Uterus (tissue), 2 donors: ENCODE measurements around the gene EPB41.

Experiments
- POLR2A ChIP-seq, 2 donors: fragments of 450-650 bp; IDR thresholded peaks; one replicate each; pipeline ENCODE4 v1.6.1; 2016; ENCODE audit warnings: antibody characterized with exemption in 2 of 2, mild to moderate bottlenecking in 1 of 2, moderate library complexity in 1 of 2
- TF ChIP-seq, protein P1 (sequence below), 4 experiments: fragments of 200-600 bp in 2 of 4; fragments of 450-650 bp in 2 of 4; sonication (generic) in 2 of 4; IDR thresholded peaks; one replicate each; pipeline ENCODE4 v1.5.1; 2016 to 2019; ENCODE audit warnings: antibody characterized with exemption in 4 of 4, mild to moderate bottlenecking in 2 of 4, moderate library complexity in 1 of 4

DNA sequence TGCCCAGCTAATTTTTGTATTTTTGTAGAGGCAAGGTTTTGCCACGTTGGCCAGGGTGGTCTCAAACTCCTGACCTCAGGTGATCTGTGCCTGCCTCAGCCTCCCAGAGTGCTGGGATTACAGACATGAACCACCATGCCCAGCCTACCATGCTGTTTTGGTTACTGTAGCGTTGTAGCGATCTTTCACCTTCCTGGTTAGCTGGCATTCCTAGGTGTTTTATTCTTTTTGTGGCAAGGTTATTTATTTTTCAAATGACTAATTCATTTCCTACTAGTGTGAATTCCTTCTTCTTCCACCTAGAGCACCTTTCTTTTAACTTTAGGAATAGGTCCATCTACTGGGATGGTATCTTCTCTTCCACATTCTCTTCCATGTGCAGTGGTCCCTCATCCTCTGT lies 180.1 kb downstream of the EPB41 start:
- TF ChIP-seq, protein P1, sequence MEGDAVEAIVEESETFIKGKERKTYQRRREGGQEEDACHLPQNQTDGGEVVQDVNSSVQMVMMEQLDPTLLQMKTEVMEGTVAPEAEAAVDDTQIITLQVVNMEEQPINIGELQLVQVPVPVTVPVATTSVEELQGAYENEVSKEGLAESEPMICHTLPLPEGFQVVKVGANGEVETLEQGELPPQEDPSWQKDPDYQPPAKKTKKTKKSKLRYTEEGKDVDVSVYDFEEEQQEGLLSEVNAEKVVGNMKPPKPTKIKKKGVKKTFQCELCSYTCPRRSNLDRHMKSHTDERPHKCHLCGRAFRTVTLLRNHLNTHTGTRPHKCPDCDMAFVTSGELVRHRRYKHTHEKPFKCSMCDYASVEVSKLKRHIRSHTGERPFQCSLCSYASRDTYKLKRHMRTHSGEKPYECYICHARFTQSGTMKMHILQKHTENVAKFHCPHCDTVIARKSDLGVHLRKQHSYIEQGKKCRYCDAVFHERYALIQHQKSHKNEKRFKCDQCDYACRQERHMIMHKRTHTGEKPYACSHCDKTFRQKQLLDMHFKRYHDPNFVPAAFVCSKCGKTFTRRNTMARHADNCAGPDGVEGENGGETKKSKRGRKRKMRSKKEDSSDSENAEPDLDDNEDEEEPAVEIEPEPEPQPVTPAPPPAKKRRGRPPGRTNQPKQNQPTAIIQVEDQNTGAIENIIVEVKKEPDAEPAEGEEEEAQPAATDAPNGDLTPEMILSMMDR (IDR thresholded peaks at IDR 0.05), result no peak
- TF ChIP-seq POLR2A (IDR thresholded peaks at IDR 0.05), result no peak
